ENCODE data around the gene GFAP.

DNA sequence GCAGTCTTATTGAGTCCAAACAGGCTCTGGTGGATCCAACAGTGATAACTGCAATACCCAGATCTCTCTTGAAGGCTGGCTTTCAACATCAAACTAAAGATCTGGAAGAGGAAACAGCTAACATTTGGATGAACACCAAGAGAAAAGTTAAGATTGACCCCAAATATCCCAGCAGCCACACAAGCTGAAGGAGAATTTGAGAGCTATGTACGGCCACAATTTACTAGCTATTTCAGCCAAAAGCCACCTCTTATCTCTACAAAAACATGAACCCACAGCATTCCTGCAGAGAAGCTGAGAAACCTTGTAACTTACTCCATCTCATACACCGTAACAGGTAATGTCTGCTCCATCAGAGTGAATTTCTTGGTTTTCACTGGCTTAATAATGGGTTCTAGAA lies 30.4 kb downstream of the GFAP start:
- no peak for TF ChIP-seq GABPA (IDR thresholded peaks at IDR 0.05 in 1 of 2, conservative IDR thresholded peaks at IDR 0.05 in 1 of 2)
- TF ChIP-seq, protein P1, sequence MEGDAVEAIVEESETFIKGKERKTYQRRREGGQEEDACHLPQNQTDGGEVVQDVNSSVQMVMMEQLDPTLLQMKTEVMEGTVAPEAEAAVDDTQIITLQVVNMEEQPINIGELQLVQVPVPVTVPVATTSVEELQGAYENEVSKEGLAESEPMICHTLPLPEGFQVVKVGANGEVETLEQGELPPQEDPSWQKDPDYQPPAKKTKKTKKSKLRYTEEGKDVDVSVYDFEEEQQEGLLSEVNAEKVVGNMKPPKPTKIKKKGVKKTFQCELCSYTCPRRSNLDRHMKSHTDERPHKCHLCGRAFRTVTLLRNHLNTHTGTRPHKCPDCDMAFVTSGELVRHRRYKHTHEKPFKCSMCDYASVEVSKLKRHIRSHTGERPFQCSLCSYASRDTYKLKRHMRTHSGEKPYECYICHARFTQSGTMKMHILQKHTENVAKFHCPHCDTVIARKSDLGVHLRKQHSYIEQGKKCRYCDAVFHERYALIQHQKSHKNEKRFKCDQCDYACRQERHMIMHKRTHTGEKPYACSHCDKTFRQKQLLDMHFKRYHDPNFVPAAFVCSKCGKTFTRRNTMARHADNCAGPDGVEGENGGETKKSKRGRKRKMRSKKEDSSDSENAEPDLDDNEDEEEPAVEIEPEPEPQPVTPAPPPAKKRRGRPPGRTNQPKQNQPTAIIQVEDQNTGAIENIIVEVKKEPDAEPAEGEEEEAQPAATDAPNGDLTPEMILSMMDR (IDR thresholded peaks at IDR 0.05; ENCODE audit: low read depth, low read length, missing input control) = no peak
- no peak for TF ChIP-seq TAF1 (conservative IDR thresholded peaks at IDR 0.05)
- TF ChIP-seq RAD21 (IDR thresholded peaks at IDR 0.05) = no peak
- TF ChIP-seq, protein P2, sequence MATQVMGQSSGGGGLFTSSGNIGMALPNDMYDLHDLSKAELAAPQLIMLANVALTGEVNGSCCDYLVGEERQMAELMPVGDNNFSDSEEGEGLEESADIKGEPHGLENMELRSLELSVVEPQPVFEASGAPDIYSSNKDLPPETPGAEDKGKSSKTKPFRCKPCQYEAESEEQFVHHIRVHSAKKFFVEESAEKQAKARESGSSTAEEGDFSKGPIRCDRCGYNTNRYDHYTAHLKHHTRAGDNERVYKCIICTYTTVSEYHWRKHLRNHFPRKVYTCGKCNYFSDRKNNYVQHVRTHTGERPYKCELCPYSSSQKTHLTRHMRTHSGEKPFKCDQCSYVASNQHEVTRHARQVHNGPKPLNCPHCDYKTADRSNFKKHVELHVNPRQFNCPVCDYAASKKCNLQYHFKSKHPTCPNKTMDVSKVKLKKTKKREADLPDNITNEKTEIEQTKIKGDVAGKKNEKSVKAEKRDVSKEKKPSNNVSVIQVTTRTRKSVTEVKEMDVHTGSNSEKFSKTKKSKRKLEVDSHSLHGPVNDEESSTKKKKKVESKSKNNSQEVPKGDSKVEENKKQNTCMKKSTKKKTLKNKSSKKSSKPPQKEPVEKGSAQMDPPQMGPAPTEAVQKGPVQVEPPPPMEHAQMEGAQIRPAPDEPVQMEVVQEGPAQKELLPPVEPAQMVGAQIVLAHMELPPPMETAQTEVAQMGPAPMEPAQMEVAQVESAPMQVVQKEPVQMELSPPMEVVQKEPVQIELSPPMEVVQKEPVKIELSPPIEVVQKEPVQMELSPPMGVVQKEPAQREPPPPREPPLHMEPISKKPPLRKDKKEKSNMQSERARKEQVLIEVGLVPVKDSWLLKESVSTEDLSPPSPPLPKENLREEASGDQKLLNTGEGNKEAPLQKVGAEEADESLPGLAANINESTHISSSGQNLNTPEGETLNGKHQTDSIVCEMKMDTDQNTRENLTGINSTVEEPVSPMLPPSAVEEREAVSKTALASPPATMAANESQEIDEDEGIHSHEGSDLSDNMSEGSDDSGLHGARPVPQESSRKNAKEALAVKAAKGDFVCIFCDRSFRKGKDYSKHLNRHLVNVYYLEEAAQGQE (IDR thresholded peaks at IDR 0.05) = no peak
- no peak for TF ChIP-seq JUND (IDR thresholded peaks at IDR 0.05)
- TF ChIP-seq FOXA1 (IDR thresholded peaks at IDR 0.05) = no peak
- no peak for TF ChIP-seq SP1 (IDR thresholded peaks at IDR 0.05)
- TF ChIP-seq, protein P3, sequence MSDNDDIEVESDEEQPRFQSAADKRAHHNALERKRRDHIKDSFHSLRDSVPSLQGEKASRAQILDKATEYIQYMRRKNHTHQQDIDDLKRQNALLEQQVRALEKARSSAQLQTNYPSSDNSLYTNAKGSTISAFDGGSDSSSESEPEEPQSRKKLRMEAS (IDR thresholded peaks at IDR 0.05) = no peak
- TF ChIP-seq YY1 (IDR thresholded peaks at IDR 0.05) = no peak
- no peak for TF ChIP-seq RXRA (IDR thresholded peaks at IDR 0.05)

Data from liver (tissue), 3 donors.